Uterus (tissue), 4 donors: ENCODE measurements around the gene ACSL3. TPM values are rescaled to one million over a fixed set of nuclear protein-coding genes. Genes with fewer than 3 reads are reported as not detected.

Experiments used
- DNase-seq, 2 donors: peaks; one replicate each; pipeline ENCODE4 v3.0.0-alpha.2; 2019 to 2020
- H3K27ac ChIP-seq, 2 donors: fragments of 200-600 bp; sonication (generic); 1 replicate in 1 of 2; 2 replicates in 1 of 2; pipeline ENCODE4 v1.5.1; 2016 to 2018
- H3K27me3 ChIP-seq, 2 donors: fragments of 200-600 bp; sonication (generic); one replicate each; pipeline ENCODE4 v1.5.1; 2018 to 2019; ENCODE audit warnings: control low read depth in 1 of 2
- H3K36me3 ChIP-seq, 2 donors: fragments of 200-600 bp; sonication (generic); one replicate each; pipeline ENCODE4 v1.5.1; 2019; ENCODE audit warnings: control low read depth in 1 of 2
- H3K4me1 ChIP-seq, 2 donors: fragments of 200-600 bp; sonication (generic); one replicate each; pipeline ENCODE4 v1.5.1; 2018 to 2019; ENCODE audit warnings: control low read depth in 1 of 2
- H3K4me3 ChIP-seq, 2 donors: fragments of 200-600 bp; sonication (generic); 1 replicate in 1 of 2; 2 replicates in 1 of 2; pipeline ENCODE4 v1.5.1; 2018 to 2019; ENCODE audit warnings: mild to moderate bottlenecking in 1 of 2
- H3K9me3 ChIP-seq, 2 donors: fragments of 200-600 bp; sonication (generic); one replicate each; pipeline ENCODE4 v1.5.1; 2019; ENCODE audit warnings: control low read depth in 1 of 2
- POLR2A ChIP-seq, 2 donors: fragments of 450-650 bp; IDR thresholded peaks; one replicate each; pipeline ENCODE4 v1.6.1; 2016; ENCODE audit warnings: antibody characterized with exemption in 2 of 2, mild to moderate bottlenecking in 1 of 2, moderate library complexity in 1 of 2
- intact Hi-C: fragments of 100-400 bp; cut with DNase I; formaldehyde crosslinking; loops from one replicate; pipeline ENCODE4 v1.15.1; 2023; ENCODE audit warnings: low total_unique reads
- total RNA-seq, 4 donors: library from RNA; depleted of rRNA in 3 of 4; stranded (reverse); fragments of >200 nt in 3 of 4; gene quantifications; one replicate each; pipeline versions ENCODE4 v1.1.0 to v1.2.4, GENCODE V29; 2014 to 2023
- TF ChIP-seq, protein P1 (sequence below), 4 experiments: fragments of 200-600 bp in 2 of 4; fragments of 450-650 bp in 2 of 4; sonication (generic) in 2 of 4; IDR thresholded peaks; one replicate each; pipeline ENCODE4 v1.5.1; 2016 to 2019; ENCODE audit warnings: antibody characterized with exemption in 4 of 4, mild to moderate bottlenecking in 2 of 4, moderate library complexity in 1 of 4
- donor health status: DM: yes; HTN: yes; CAD: no.

ACSL3 gene
- total RNA-seq, 4 donors from 2014 or later = 39.7 to 101 (median 61.2) TPM

GRCh38 chr2:222877556-222878300 lies 16.9 kb downstream of the ACSL3 start:
- DNase-seq = no peak
- Histone ChIP-seq H3K27ac (no peak overlapping the region), H3K36me3 (no peaks in the 10 kb centered on the region), H3K4me1 (peaks cover 0 to 6% of the 10 kb centered on the region in 2 donors), H3K9me3 (no peaks in the 10 kb centered on the region), H3K4me3 (no peak overlapping the region), H3K27me3 (no peaks in the 10 kb centered on the region)
- TF ChIP-seq, protein P1, sequence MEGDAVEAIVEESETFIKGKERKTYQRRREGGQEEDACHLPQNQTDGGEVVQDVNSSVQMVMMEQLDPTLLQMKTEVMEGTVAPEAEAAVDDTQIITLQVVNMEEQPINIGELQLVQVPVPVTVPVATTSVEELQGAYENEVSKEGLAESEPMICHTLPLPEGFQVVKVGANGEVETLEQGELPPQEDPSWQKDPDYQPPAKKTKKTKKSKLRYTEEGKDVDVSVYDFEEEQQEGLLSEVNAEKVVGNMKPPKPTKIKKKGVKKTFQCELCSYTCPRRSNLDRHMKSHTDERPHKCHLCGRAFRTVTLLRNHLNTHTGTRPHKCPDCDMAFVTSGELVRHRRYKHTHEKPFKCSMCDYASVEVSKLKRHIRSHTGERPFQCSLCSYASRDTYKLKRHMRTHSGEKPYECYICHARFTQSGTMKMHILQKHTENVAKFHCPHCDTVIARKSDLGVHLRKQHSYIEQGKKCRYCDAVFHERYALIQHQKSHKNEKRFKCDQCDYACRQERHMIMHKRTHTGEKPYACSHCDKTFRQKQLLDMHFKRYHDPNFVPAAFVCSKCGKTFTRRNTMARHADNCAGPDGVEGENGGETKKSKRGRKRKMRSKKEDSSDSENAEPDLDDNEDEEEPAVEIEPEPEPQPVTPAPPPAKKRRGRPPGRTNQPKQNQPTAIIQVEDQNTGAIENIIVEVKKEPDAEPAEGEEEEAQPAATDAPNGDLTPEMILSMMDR (IDR thresholded peaks at IDR 0.05) = no peak
- no peak for TF ChIP-seq POLR2A (IDR thresholded peaks at IDR 0.05)
- intact Hi-C loops = no loop called here

GRCh38 chr2:222878301-222878876 lies 17.6 kb downstream of the ACSL3 start:
- H3K27me3 ChIP-seq = no peaks in the 10 kb centered on the region
- H3K4me1 ChIP-seq = peaks cover 0 to 6% of the 10 kb centered on the region in 2 donors
- H3K27ac ChIP-seq = no peak overlapping the region
- no peak for DNase-seq
- H3K9me3 ChIP-seq = no peaks in the 10 kb centered on the region
- no peaks in the 10 kb centered on the region for H3K36me3 ChIP-seq
- intact Hi-C loops = no loop called here
- no peak for TF ChIP-seq POLR2A (IDR thresholded peaks at IDR 0.05)
- TF ChIP-seq, protein P1 (IDR thresholded peaks at IDR 0.05) = no peak
- H3K4me3 ChIP-seq = no peak overlapping the region

DNA sequence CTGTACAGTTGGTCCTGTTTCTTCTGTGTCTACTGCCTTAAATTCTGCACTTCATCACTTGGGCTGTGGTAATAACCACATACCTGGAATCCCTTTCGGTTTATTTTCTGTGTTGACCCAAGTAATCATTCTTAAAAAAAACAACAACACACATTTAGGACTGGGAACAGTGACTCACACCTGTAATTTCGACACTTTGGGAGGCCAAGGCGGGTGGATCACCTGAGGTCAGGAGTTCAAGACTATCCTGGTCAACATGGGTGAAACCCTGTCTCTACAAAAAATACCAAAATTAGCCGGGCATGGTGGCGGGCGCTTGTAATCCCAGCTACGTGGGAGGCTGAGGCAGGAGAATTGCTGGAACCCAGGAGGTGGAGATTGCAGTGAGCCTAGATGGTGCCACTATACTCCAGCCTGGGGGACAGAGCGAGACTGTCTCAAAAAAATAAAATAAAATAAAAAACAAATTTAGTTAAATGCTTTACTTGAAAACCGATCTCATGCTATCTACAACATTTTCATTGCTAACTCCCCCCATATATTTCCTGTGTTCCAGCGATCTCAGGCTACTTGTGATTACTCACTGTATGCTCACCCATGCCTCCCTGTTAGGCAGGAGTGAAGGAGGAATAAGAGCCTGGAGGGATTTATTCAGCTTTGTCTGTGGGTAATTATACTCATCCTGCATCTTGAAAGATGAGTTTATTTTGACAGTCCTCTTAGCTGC lies 18.2 kb downstream of the ACSL3 start:
- H3K27ac ChIP-seq = no peak overlapping the region
- peaks cover 0 to 6% of the 10 kb centered on the region in 2 donors for H3K4me1 ChIP-seq
- no peak overlapping the region for H3K4me3 ChIP-seq
- DNase-seq = no peak
- TF ChIP-seq, protein P1 (IDR thresholded peaks at IDR 0.05) = no peak
- no peak for TF ChIP-seq POLR2A (IDR thresholded peaks at IDR 0.05)
- H3K27me3 ChIP-seq = no peaks in the 10 kb centered on the region
- H3K9me3 ChIP-seq = no peaks in the 10 kb centered on the region
- no peaks in the 10 kb centered on the region for H3K36me3 ChIP-seq
- intact Hi-C loops = no loop called here

GRCh38 chr2:222879604-222879933 lies 18.7 kb downstream of the ACSL3 start:
- TF ChIP-seq, protein P1 (IDR thresholded peaks at IDR 0.05) = no peak
- H3K36me3 ChIP-seq = no peaks in the 10 kb centered on the region
- intact Hi-C loops = no loop called here
- no peak for DNase-seq
- peaks cover 1 to 6% of the 10 kb centered on the region in 2 donors for H3K4me1 ChIP-seq
- H3K4me3 ChIP-seq = no peak overlapping the region
- no peaks in the 10 kb centered on the region for H3K27me3 ChIP-seq
- no peak overlapping the region for H3K27ac ChIP-seq
- no peaks in the 10 kb centered on the region for H3K9me3 ChIP-seq

DNA sequence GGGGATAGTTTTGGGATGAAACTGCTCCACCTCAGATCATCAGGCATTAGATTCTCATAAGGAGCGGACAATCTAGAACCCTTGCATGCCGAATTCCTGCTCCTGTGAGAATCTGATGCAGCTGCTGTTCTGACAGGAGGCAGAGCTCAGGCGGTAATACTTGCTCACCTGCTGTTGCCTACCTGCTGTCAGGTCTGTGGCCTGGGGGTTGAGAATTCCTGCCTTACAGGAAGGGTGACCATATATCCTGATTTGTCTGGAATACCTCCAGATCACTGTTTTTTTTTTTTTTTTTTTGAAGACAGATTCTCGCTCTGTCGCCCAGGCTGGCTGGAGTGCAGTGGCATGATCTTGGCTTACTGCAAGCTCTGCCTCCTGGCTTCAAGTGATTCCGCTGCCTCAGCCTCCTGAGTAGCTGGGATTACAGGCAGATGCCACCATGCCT lies 21.7 kb downstream of the ACSL3 start:
- H3K4me3 ChIP-seq = no peak overlapping the region
- H3K9me3 ChIP-seq = no peaks in the 10 kb centered on the region
- no peak for DNase-seq
- no peaks in the 10 kb centered on the region for H3K36me3 ChIP-seq
- H3K27ac ChIP-seq = no peak overlapping the region
- intact Hi-C loops = no loop called here
- peaks cover 6 to 7% of the 10 kb centered on the region in 2 donors for H3K4me1 ChIP-seq
- TF ChIP-seq, protein P1 (IDR thresholded peaks at IDR 0.05) = no peak
- no peak for TF ChIP-seq POLR2A (IDR thresholded peaks at IDR 0.05)
- no peaks in the 10 kb centered on the region for H3K27me3 ChIP-seq
